Occipital lobe (tissue), 3 donors: ENCODE data around the gene KCNK3. TPM values are rescaled to one million over a fixed set of nuclear protein-coding genes. Genes with fewer than 3 reads are reported as not detected.

Experiments
- DNase-seq: peaks from one replicate; lab custom pipeline; 2025; lab: John Stamatoyannopoulos, UW
- small RNA-seq: library from RNA; depleted of rRNA; stranded (forward); fragments of <200 nt; gene quantifications from one replicate; pipeline ENCODE3, GENCODE V24; 2014
- total RNA-seq: library from RNA; depleted of rRNA; stranded (reverse); fragments of >200 nt; gene quantifications from one replicate; pipeline ENCODE4 v1.2.3, GENCODE V29; 2014

The KCNK3 gene
- total RNA-seq, 1 donor from 2014 or later = 3.6 TPM

- DNase-seq = no peak
These were observed 86.0 kb downstream of the KCNK3 start for GRCh38 chr2:26778507-26778906.

DNA sequence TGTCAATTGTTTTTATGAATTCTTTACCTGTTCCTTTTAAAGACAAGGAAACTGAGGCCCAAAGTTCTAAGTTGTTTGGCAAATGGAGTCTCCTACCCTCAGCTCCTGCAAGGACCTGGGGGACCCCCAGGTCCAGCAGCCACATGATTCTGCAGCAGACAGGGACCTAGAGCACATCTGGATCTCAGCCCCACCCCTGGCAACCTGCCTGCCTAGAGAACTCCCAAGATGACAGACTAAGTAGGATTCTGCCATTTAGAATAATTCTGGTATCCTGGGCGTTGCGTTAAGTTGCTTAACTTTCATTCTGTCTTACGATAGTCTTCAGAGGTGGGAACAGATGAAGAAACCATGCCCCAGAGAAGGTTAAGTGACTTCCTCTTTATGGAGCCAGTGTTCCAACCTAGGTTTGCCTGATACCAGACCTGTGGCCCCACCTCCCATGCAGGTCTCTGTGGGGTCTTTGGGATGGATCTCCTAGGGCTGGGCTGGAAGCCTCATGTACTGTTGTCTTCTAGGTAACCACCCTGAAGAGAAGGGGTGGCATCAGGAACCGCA lies 87.8 kb downstream of the KCNK3 start:
- no peak for DNase-seq

Small RNA genes within 50 kb of the gene (small RNA-seq; reads per million reads assigned to genes)
- not detected for gene AC015977.1

Other genes starting within 250 kb of the KCNK3 start
- 0.47 TPM for gene OTOF, start 214.6 kb upstream of the KCNK3 start, total RNA-seq
- not detected for gene CIB4, start 51.4 kb upstream of the KCNK3 start, total RNA-seq
- gene SLC35F6, start 71.6 kb downstream of the KCNK3 start, total RNA-seq = 17.3 TPM
- gene CENPA, start 93.3 kb downstream of the KCNK3 start, total RNA-seq = 1.9 TPM
- gene DPYSL5, start 155.4 kb downstream of the KCNK3 start, total RNA-seq = 128 TPM